ENCODE data around the gene MRPL36.
"Not testable (repeated sequence)": the region's sequence is repeated elsewhere in the genome, so short reads cannot be mapped to it uniquely, and the experiment has no call there.

The MRPL36 gene

GRCh38 chr5:1815071-1815786 is 15.6 kb upstream of the MRPL36 start:
- no peak for DNase-seq (ENCODE audit: low spot score)

- no peak for DNase-seq (ENCODE audit: low spot score)
Observed at GRCh38 chr5:1814183-1815020, 14.8 kb upstream of the MRPL36 start.

DNA sequence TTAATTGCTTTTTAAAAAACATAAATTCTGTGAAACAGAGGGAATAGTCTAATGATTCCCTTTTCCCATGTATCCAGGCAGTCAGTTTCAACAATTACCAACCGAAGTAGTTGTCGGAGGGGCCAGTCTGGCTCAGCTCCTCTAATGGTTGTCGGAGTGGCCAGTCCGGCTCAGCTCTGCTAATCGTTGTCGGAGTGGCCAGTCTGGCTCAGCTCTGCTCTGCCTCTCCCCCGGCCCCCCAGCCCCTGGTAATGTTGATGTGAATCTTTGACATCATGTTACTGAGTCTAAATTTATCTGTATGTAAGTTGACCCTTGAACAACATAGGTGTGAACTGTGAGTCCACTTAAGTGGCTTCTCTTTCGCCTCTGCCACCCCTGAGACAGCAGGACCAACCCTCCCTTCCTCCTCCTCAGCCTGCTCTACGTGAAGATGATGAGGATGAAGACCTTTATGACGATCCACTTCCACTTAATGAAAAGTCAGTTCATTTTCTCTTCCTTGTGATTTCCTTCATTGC is 11.0 kb upstream of the MRPL36 start:
- no peak for DNase-seq (ENCODE audit: low spot score)

DNA sequence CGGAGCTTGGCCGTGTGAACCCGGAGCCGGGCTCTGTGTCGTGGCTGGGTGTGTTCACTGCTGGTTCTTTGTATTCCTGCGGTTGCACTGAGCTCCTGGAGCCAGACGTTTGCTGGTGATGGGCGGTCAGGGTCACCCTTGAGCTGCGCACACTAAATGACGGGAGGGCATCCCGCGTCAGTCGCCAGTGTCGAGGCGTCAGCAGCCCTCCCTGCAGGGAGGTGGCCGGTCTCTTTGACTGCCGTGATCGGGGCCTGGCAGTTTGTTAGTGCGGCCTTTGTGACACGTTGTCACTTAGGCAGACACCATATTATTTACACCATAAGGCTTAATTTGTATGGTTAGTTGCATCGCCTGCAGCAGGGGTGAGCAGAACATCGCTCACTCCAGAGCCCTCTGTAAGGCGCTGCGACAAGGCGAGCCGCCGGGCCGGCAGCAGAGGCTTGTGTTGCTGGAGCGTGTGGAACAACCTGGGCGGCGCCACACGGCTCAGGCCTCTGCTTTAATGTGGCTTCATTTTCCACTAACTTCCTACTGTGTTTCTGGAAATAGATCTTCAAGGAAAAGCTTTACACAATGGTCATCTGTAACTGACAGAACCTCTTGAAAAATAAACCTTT is 9.9 kb upstream of the MRPL36 start:
- no peak for DNase-seq (ENCODE audit: low spot score)

DNA sequence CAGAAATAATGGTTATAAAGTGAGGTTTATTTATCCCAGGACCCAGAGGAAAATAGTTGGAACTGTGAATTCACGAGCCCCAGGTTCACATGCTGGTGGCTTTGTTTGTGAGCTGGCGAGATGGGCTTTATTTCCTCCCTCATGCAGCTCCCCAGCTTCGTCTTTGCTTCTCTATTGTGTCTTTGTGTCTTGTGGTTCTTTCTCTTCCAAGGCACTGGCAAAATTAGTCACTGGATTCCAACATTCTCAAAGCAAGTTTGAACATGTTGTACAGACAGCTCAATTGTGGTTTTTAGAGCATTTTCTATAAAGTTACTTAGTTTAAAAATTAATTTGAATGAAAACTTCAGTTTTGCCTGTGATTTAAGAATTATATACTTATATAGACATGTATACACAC is 8.8 kb upstream of the MRPL36 start:
- no peak for DNase-seq (ENCODE audit: low spot score)

GRCh38 chr5:1807451-1808185 is 8.0 kb upstream of the MRPL36 start:
- DNase-seq (ENCODE audit: low spot score), result no peak

GRCh38 chr5:1806974-1807373 is 7.3 kb upstream of the MRPL36 start:
- no peak for DNase-seq (ENCODE audit: low spot score)

GRCh38 chr5:1806199-1806598 is 6.6 kb upstream of the MRPL36 start:
- DNase-seq (ENCODE audit: low spot score), result no peak

DNA sequence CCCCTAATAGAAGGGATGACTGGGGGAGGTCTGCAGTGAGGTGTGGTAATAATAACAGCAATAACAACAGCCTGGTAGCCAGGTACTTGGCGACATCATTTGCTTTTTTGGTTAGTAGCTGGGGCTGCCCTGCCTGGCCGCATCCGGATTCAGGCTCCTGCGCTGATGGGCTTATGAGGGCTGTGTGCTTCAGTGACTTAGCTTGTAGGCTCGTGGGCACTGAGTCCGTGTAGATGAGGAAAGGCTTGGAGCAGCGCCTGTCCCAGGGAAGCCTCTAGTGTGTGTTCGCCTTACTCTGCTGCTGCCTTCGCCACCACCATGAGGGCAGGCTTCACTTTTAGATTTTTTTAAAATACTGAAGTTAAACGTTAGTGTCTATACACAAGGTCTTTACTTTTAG is 6.1 kb upstream of the MRPL36 start:
- DNase-seq (ENCODE audit: low spot score), result no peak

GRCh38 chr5:1805326-1805725 is 5.7 kb upstream of the MRPL36 start:
- no peak for DNase-seq (ENCODE audit: low spot score)

DNA sequence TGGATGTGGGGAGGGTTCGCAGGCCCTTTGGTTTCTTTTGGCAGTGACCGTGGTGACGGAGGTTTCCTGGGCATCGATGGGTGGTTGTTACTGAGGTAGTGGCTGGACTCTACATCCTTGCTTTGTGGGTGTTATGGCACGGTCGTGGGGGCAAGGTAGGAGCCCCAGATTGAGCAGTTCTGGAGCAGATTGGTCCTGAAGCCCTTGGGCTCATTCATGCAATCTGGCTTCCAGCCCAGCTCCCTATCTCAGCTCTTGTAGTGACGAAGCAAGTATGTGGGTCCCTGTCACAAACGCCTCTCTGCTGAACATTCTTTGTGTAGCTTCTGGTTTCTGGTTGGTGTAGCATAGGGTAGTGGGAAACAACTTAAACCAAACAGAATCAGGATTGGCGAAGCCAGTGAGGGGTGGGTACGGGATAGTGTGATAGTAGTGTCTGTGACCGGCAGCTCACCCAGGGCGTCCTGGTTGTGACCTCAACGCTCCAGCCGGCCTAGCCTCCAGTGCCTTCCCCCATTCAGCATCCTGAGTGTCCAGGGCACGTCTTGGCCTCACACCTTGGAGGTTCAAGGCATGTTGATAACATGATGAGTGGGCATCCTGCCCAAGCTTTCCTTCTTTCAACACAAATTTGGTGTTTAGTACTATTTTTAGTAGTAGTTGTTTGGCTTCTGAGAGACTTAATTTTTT is 4.5 kb upstream of the MRPL36 start:
- no peak for DNase-seq (ENCODE audit: low spot score)

- DNase-seq (ENCODE audit: low spot score), result no peak
Observed at GRCh38 chr5:1803192-1803591, 3.6 kb upstream of the MRPL36 start.

DNA sequence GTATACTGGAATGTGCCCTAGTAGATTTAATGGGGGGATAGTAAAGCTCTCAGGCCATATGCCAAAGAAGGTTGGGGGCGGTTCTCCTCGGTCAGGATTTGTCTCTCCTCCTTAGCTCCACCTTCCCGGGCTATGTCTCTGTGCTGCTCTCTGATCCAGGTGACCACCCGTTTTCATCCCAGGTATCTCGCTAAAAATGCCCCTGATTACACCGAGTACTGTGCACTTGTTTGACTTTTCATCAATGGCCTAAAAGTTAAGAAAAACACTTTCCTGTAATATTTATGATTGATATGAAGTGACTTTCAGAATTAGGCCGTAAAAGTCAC is 2.3 kb upstream of the MRPL36 start:
- DNase-seq (ENCODE audit: low spot score), result no peak

GRCh38 chr5:1801222-1801966 is 1.8 kb upstream of the MRPL36 start, which contains the start of gene NDUFS6:
TSS of gene NDUFS6 (plus strand) at chr5:1801407. CDS start at chr5:1801418, 11 bp downstream.
- peak; percentile 89 for DNase-seq (ENCODE audit: low spot score)

DNA sequence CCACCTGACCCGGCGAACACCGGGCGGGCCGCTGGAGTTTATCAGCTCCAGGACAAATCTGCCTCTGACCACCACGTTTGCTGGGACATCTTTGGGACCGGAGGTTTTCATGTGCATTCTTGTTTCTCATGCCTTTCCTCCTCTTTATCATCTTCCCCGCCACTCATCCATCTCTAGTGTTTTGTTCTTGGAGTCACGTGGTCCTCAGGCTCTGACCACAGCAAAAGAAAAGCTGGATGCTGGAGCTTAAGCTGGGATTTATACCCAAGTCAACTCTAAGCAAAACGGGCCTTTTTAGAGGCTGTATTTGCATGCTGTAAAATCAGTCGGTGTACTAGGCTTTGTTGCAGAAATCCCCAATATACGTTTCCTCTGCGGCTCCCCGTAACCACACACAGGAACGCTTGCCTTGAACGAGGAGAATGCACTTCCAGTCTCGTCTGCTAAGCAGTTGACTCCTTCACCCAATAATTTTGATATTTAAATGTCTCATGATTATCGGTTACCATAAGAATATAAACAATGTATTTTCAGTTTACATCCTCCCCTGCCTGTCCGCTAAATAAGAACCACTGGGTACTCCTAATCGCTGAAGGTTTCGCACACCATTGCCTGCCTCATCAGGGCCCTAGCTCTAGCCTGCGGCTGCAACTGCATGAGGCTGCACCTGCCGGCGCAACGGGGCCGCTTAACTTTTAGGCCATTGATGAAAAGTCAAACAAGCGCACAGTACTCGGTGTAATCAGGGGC is 1.0 kb upstream of the MRPL36 start:
- DNase-seq (ENCODE audit: low spot score), result no peak

- no peak for DNase-seq (ENCODE audit: low spot score)
Observed at GRCh38 chr5:1799110-1799601, 481 bp downstream of the MRPL36 start.

DNA sequence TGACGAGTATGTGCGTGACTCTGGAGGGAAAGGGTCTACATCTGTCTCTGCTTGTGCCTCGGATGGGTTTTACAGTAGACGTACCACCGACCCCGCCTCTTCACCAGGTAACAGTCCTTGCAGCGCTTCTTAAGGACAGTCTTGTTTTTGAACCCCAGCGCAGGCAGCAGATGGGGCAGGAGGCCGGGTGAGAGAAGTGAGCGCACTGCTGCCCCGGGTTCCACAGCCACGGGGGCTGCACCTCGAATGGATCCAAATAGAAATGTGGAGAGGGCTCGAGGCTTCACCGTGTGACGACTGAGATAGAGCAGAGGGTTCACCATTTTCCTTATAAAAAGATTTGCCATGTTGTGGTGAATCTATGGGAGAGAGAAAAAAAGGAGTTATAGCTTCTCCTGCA is 1.0 kb downstream of the MRPL36 start:
- not testable (repeated sequence) for DNase-seq (ENCODE audit: low spot score)

DNA sequence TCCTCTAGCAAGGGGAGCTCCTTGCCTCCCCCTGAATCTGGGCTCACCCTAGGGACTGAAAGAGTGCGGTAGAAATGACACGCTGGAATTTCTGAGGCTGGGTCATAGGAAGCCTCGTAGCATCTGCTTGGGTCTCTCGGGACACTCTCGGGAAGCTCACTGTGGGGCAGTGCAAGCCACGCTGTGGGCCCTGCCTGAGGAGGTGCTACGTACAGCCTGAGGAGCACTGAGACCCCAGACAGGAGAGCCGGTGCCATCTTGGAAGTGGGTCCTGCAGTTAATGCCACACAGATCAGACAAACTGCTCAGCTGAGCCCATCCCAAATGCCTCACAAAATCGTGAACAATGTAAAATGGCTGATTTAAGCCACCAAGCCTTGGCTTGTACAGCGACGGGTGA is 1.8 kb downstream of the MRPL36 start:
- DNase-seq (ENCODE audit: low spot score), result no peak

- no peak for DNase-seq (ENCODE audit: low spot score)
Observed at GRCh38 chr5:1797103-1797800, 2.4 kb downstream of the MRPL36 start.

Measured in ecto neural progenitor cell (in vitro differentiated cells).